ENCODE results near the gene IRS2.

IRS2 gene

GRCh38 chr13:109703250-109703649 is 83.1 kb downstream of the IRS2 start:
- no peak for DNase-seq (ENCODE audit: low spot score)
